Fibroblast of skin of left quadriceps (primary cell): Measurements from ENCODE around the gene WDFY4.

Experiments
- DNase-seq, 2 experiments: peaks; one replicate each; pipeline ENCODE4 v3.0.0-alpha.2; 2013; ENCODE audit warnings: low read depth in 2 of 2

Gene WDFY4

DNA sequence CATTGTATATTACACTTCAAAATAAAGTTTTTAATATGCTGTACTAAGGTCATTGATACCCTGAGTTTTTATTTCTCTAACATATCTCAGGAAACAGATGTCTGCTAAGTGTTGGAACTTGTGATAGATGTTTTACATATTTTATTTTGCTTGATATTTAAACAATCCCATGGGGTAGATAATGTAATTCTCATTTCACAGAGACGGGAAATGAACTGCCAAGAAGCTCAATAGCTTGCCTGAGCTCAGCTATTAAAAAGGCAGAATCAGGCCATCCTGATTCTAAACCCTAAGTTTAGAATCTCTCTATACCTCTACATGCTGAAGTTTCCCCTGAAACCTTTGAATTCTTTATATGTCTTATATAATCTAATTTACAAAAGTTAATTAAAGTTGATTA lies 128.6 kb downstream of the WDFY4 start:
- DNase-seq, result no peak

GRCh38 chr10:48813825-48814224 lies 129.2 kb downstream of the WDFY4 start:
- DNase-seq, result no peak

DNA sequence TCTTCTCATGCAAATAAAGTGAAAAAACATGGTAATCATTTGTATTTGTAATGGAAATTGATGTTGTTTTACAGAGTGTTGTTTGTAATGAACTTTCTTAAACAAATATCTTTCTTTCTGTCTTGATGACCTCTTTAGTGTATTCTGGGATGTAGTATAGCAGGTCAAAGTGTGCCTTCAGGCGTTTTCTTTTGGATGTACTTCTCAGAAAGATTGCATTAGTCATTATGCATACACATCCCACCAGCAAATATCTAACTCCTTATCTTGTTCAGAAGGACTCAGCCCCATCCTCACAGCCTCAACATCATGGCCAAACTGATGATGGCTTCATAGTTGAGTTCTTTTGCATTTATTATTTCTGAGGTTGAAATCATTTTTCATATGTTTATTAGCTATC lies 130.3 kb downstream of the WDFY4 start:
- no peak for DNase-seq

- DNase-seq, result no peak
Measured at GRCh38 chr10:48817141-48817540, 132.5 kb downstream of the WDFY4 start.

GRCh38 chr10:48818081-48818480 lies 133.4 kb downstream of the WDFY4 start:
- DNase-seq, result no peak

GRCh38 chr10:48818861-48819520 lies 134.3 kb downstream of the WDFY4 start:
- no peak for DNase-seq

DNA sequence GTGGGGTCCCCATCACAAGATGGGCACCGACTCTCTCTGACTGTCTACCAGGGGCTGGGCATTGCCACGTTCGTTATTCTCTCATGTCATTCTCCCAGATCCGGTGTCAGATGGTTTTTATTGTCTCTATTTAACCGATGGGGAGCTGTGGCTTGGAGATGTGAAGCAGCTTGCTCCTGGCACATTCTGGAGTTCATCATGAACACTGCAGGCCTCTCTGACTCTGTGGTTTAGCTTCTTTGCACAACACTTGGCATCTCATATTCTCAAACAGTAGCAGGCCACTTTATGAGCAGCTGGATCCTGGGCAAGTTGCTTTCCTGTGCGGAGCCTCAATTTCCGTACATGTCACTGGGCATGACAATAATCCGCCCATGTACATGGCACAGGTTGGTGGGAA lies 135.1 kb downstream of the WDFY4 start:
- no peak for DNase-seq

GRCh38 chr10:48820231-48820630 lies 135.6 kb downstream of the WDFY4 start:
- no peak for DNase-seq

DNA sequence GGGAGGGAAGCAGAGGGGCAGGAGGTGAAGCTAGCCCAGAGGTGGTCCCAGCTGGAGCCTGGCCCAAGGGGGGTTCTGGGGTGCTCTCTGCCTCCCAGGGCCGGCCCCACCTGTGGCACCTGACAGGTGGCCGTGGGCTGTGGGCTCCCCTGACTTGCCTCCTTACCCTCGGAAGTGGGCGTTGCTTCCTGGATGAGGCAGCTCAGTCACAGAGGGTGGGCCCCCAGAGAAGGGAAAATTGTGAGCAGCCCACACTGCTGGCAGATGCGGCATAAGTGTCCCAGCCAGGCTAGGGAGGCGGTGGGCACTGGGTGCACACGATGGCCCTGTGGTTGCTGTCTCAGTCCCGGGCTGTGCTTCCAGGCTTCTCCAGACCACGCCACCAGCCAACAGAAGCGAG lies 136.0 kb downstream of the WDFY4 start:
- DNase-seq, result no peak

GRCh38 chr10:48821111-48821510 lies 136.4 kb downstream of the WDFY4 start:
- no peak for DNase-seq

DNA sequence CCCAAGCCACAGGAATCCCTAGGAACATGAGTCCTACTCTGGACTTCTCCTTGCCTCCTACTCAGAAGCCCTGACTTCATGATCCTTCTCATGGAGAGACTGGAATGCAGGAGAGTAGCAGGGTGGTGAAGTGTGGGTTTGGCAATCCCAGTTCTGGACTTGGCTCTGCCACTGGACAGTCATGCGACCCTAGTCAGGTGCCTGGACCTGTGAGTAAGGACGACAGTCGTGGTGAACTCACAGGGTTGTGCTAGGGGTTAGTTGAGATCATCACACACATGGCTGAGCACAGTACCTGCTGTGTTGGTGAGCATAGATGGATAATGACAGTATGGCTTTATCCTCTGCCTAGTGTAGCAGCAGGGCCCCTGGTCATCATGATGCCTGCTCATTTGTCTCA lies 137.0 kb downstream of the WDFY4 start:
- no peak for DNase-seq

- no peak for DNase-seq
Measured at GRCh38 chr10:48833674-48834073, 149.0 kb downstream of the WDFY4 start.

DNA sequence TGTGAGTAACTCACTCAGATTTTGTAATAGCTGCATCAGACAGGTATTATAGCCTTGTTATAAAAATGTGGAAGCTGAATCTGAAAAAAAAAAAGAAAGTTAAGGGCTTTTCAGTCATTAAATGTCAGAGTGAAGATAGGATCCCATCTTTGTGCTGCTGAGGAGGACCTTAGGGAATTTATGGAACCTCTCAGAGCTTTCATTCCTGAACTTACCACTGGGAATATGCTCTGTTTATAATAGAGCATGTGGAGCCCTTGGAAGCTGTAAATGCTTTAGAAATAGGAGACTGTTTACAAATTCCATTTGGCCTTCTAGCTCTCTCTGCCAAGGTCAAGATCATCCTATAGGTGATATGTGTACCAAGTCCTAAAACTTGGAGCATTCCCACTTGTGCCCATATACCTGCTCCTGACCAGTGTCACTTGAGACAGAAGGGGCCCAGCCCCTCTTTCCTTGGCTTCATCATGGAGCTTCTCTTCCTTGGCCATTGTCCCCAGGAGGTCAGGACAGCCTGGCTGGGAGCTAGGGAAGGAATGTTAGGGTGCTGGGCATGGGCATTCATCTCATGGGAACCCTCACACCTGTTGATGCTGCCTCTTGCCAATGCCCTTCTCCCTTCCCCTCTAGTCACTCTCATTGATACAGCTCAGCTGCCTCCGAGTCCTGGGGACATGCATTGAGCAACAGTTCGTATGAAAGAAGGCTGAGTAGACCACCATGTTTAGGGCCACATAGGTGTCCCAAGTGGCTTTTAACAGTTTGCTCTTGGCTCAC lies 149.7 kb downstream of the WDFY4 start:
- no peak for DNase-seq

DNA sequence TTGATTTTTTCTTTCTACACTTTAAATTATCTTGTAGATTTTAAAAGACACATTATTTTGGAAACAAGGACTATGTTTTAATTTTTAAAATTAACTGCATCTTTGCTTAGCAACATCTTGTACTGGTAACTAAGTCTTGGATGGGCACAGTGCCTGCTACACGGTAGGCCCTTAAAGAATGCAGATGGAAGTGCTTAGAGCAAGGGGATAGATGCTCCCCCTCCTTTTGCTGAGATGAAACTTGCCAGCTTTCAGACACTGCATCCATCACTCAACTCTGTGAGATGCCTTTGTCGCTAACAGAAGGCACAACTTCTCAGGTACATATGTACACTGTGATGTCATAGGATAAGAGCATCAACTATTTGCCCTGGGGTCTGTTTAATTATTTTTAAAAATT lies 151.1 kb downstream of the WDFY4 start:
- no peak for DNase-seq

DNA sequence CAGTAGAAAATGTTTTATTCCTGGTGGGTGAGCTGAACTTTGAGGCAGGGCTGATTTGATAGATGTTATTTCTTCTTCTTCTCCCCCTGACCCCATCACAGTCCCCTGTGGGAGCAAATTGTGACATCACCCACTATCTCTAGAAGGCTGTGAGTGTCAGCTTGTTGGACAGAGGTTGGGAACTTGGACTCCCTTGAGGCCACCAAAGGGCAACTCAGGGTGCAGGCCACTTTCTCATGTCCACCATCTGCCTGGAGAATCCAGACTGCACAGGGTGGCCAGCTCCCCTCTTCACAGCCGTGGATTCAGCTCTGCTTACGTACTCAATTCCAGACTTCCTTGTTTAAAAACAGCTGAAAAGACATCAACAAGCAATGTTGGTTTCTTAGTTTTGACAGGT lies 151.9 kb downstream of the WDFY4 start:
- DNase-seq, result no peak

GRCh38 chr10:48838834-48839233 lies 154.2 kb downstream of the WDFY4 start:
- DNase-seq, result no peak

DNA sequence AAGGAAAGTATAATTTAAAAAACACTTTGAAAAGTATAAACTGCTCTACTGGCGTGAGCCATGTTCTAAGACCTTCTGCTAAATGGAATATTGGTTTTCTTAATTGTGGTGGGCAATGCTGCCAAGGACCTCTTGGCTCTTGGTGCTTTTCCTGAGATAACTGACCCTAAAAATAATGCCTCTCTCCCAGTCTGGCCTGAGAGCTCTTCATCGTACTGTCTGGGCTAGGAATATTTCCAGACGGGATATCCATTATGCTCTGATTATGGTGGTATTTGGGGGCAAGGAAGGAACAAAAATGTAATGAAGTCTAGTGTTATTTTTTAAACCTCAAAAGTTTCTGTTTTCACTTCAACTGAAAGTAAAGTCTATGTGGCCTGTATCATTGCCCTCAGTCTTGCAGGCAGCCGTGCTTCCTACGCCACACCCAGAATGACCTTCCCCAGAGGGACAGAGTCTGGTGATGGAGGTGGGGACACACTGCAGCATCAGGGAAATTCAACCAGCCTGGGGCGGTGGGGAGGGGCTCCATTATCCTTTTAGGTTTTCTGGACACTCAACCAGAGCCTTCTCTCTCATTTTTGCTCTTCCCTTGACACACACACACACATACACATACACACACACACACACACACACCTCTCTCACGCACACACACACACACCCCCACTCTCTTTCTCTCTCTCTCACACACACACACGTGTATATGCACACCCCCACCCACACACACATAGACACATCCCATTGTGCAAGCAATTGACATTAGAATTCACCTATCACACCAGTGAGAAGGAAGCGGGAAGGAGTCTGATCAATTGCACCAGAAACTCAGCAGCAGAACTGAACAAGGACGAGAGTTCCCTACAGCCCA lies 155.4 kb downstream of the WDFY4 start:
- no peak for DNase-seq

DNA sequence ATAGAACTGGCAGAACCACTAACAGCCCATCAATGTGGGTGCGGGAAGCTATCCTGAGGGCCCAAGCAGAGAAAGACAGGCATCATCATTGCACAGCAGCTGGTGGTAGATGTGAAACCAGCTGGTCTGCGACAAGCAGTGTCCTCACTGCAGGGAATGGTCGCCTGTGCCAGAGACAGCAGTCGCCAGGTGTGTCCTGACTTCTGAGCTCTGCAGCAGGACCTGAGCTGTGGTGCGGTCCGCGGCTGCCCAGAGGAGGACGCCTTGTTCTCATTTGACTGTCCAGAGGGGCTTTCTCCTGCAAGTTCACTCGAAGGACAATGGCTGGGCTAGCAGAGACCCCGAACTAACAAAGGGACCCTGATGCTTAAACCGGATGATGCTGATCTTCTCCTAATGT lies 157.6 kb downstream of the WDFY4 start:
- DNase-seq, result no peak

- no peak for DNase-seq
Measured at GRCh38 chr10:48843198-48843597, 158.5 kb downstream of the WDFY4 start.

- DNase-seq, result no peak
Measured at GRCh38 chr10:48844616-48845015, 159.9 kb downstream of the WDFY4 start.

DNA sequence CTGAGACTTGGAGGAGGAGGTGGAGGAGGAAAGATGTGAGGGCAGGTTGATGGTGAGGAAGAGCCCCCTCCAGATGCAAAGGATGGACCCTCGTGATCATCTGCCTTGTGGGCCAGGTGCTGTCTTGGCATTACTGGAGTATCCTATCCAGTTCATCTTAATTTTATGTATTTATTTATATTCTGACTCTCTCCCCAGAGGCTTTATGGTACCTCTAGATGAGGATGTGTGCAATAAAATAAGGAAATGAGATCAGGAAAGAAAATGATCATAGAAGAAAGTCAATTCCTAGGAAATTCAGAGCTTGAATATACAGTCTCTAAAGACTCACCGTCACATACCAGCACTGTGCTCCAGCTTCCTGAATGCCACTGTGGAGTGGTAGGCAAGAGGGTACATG lies 160.8 kb downstream of the WDFY4 start:
- DNase-seq, result no peak

DNA sequence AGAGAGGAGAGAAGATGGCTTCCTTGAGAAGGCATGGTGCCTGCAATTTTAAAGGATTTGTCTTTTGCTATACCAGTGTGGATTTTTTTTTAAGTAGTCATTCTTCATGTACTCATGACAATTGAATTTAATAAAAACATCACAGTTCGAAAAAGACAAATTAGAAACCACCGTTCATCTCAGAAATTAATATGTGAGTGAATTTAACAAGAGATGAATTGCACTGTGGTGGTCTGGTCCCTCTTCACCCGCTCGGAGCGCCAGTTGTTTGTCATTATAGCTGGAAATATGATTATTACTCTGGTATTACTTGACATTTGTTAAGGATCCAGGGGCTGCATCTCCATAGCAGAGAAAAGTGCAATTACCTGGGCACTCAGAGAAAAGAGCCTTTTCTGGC lies 163.0 kb downstream of the WDFY4 start:
- DNase-seq, result no peak

GRCh38 chr10:48856855-48857254 lies 172.2 kb downstream of the WDFY4 start:
- DNase-seq, result no peak
